H9 (cell line): Measurements from ENCODE around the gene FGF16. TPM values are rescaled to one million over a fixed set of nuclear protein-coding genes. Genes with fewer than 3 reads are reported as not detected.

ENCODE experiments used
- DNase-seq: peaks from one replicate; pipeline ENCODE4 v3.0.0-alpha.2; 2017
- H2AFZ ChIP-seq: one replicate; pipeline ENCODE4 v1.6.1; 2013; ENCODE audit warnings: mild to moderate bottlenecking, low read length, control low read depth, moderate library complexity
- H2AK5ac ChIP-seq: 2 replicates; pipeline ENCODE4 v1.6.1; 2013; ENCODE audit warnings: low read length, control low read depth, mixed read lengths; ENCODE audit not compliant: insufficient read length
- H2BK120ac ChIP-seq: one replicate; pipeline ENCODE4 v1.6.1; 2013; ENCODE audit warnings: low read depth, mild to moderate bottlenecking, low read length, control low read depth, inconsistent platforms; ENCODE audit not compliant: poor library complexity, severe bottlenecking
- H2BK12ac ChIP-seq: 2 replicates; pipeline ENCODE4 v1.6.1; 2013; ENCODE audit warnings: low read length, control low read depth, mixed read lengths, low read depth; ENCODE audit not compliant: insufficient read length
- H2BK15ac ChIP-seq: 2 replicates; pipeline ENCODE4 v1.6.1; 2013; ENCODE audit warnings: low read depth, low read length, control low read depth
- H2BK20ac ChIP-seq: one replicate; pipeline ENCODE4 v1.6.1; 2013; ENCODE audit warnings: low read depth, mild to moderate bottlenecking, low read length, control low read depth, inconsistent platforms; ENCODE audit not compliant: poor library complexity, severe bottlenecking
- H2BK5ac ChIP-seq: 2 replicates; pipeline ENCODE4 v1.6.1; 2013; ENCODE audit warnings: low read length, control low read depth, mixed read lengths; ENCODE audit not compliant: insufficient read length
- H3K14ac ChIP-seq: 2 replicates; pipeline ENCODE4 v1.6.1; 2013; ENCODE audit warnings: low read length, control low read depth; ENCODE audit not compliant: insufficient read depth
- H3K18ac ChIP-seq: 2 replicates; pipeline ENCODE4 v1.6.1; 2013; ENCODE audit warnings: low read depth, mild to moderate bottlenecking, mixed read lengths, low read length, control low read depth; ENCODE audit not compliant: insufficient read length
- H3K23ac ChIP-seq: 2 replicates; pipeline ENCODE4 v1.6.1; 2013; ENCODE audit warnings: low read length, control low read depth, mixed read lengths, low read depth; ENCODE audit not compliant: insufficient read length
- H3K23me2 ChIP-seq: 2 replicates; pipeline ENCODE4 v1.6.1; 2013; ENCODE audit warnings: low read depth, mild to moderate bottlenecking, mixed read lengths, low read length, control low read depth; ENCODE audit not compliant: insufficient read length, poor library complexity, severe bottlenecking
- H3K27ac ChIP-seq: 2 replicates; pipeline ENCODE4 v1.5.1; 2013; ENCODE audit warnings: low read length, control low read depth, mixed read lengths, low read depth; ENCODE audit not compliant: insufficient read length
- H3K27me3 ChIP-seq: 2 replicates; pipeline ENCODE4 v1.6.1; 2013; ENCODE audit warnings: low read length, control low read depth, inconsistent platforms; ENCODE audit not compliant: insufficient read depth
- H3K4ac ChIP-seq: 2 replicates; pipeline ENCODE4 v1.6.1; 2013; ENCODE audit warnings: low read depth, mild to moderate bottlenecking, control low read depth, inconsistent platforms, low read length, moderate library complexity
- H3K4me1 ChIP-seq: 2 replicates; pipeline ENCODE4 v1.6.1; 2013; ENCODE audit warnings: low read length, control low read depth, inconsistent platforms; ENCODE audit not compliant: insufficient read depth
- H3K4me2 ChIP-seq: 2 replicates; pipeline ENCODE4 v1.6.1; 2013; ENCODE audit warnings: low read length, control low read depth, mixed read lengths; ENCODE audit not compliant: insufficient read length, insufficient read depth
- H3K56ac ChIP-seq: 2 replicates; pipeline ENCODE4 v1.6.1; 2013; ENCODE audit warnings: low read depth, mild to moderate bottlenecking, mixed read lengths, low read length, control low read depth; ENCODE audit not compliant: insufficient read length
- H3K79me1 ChIP-seq: 2 replicates; pipeline ENCODE4 v1.6.1; 2013; ENCODE audit warnings: low read depth, mild to moderate bottlenecking, moderate library complexity, low read length, control low read depth, inconsistent platforms; ENCODE audit not compliant: insufficient read depth, poor library complexity, severe bottlenecking
- H3K79me2 ChIP-seq: 2 replicates; pipeline ENCODE4 v1.6.1; 2013; ENCODE audit warnings: low read length, control low read depth, inconsistent platforms; ENCODE audit not compliant: insufficient read depth
- H3K9ac ChIP-seq: 2 replicates; pipeline ENCODE4 v1.6.1; 2013; ENCODE audit warnings: low read length, control low read depth, mixed read lengths; ENCODE audit not compliant: insufficient read length; ENCODE audit errors: extremely low read depth
- H3K9me3 ChIP-seq: one replicate; pipeline ENCODE4 v1.6.1; 2013; ENCODE audit warnings: low read depth, low read length, inconsistent platforms; ENCODE audit not compliant: control insufficient read depth
- H3T11ph ChIP-seq: one replicate; pipeline ENCODE4 v1.6.1; 2013; ENCODE audit warnings: mild to moderate bottlenecking, low read length, control low read depth, inconsistent platforms
- H4K20me1 ChIP-seq: one replicate; pipeline ENCODE4 v1.6.1; 2013; ENCODE audit not compliant: control insufficient read depth, insufficient read length, insufficient read depth
- H4K5ac ChIP-seq: 2 replicates; pipeline ENCODE4 v1.6.1; 2013; ENCODE audit warnings: low read depth, mild to moderate bottlenecking, mixed read lengths, low read length, control low read depth; ENCODE audit not compliant: insufficient read length
- H4K8ac ChIP-seq: replicated peaks from 2 replicates; pipeline ENCODE4 v1.6.1; 2013; ENCODE audit warnings: low read length, control low read depth, mixed read lengths, low read depth; ENCODE audit not compliant: insufficient read length
- H4K91ac ChIP-seq: 2 replicates; pipeline ENCODE4 v1.6.1; 2013; ENCODE audit warnings: low read depth, mild to moderate bottlenecking, moderate library complexity, mixed read lengths, low read length, control low read depth; ENCODE audit not compliant: insufficient read length
- H3K27ac Mint-ChIP-seq, 3 experiments: 2 replicates in 2 of 3; 3 replicates in 1 of 3; pipeline ENCODE4 v1.8.0; 2020 to 2021; ENCODE audit warnings: mixed read lengths in 3 of 3, mild to moderate bottlenecking in 1 of 3, moderate library complexity in 1 of 3
- H3K27me3 Mint-ChIP-seq: 2 replicates; pipeline ENCODE4 v1.8.0; 2021; ENCODE audit warnings: low read depth, mild to moderate bottlenecking, moderate library complexity, mixed read lengths
- H3K36me3 Mint-ChIP-seq, 3 experiments: 2 replicates in 2 of 3; 3 replicates in 1 of 3; pipeline ENCODE4 v1.8.0; 2020 to 2021; ENCODE audit warnings: low read depth in 3 of 3, mixed read lengths in 3 of 3; ENCODE audit not compliant: insufficient read depth in 1 of 3
- H3K4me1 Mint-ChIP-seq, 2 experiments: 2 replicates each; pipeline ENCODE4 v1.8.0; 2020; ENCODE audit warnings: mixed read lengths in 2 of 2
- H3K4me3 Mint-ChIP-seq, 2 experiments: 2 replicates in 1 of 2; 3 replicates in 1 of 2; pipeline ENCODE4 v1.8.0; 2020 to 2021; ENCODE audit warnings: mild to moderate bottlenecking in 2 of 2, mixed read lengths in 2 of 2, moderate library complexity in 1 of 2
- H3K9me3 Mint-ChIP-seq, 2 experiments: 2 replicates in 1 of 2; 3 replicates in 1 of 2; pipeline ENCODE4 v1.8.0; 2020; ENCODE audit warnings: mild to moderate bottlenecking in 2 of 2, mixed read lengths in 2 of 2, moderate library complexity in 1 of 2
- WGBS: extraction: QIAGEN DNeasy Blood & Tissue Kit; methylation state at CpG from one replicate; pipeline ENCODE4 v1.1.7; 2013; ENCODE audit warnings: missing lambda C conversion rate, low lambda C conversion rate, mixed read lengths; ENCODE audit not compliant: insufficient read length; ENCODE audit errors: extremely low coverage; 5-methylcytosine and 5-hydroxymethylcytosine counted together
- total RNA-seq: library from RNA; stranded (reverse); gene quantifications from 2 replicates; pipeline ENCODE4 v1.2.1, GENCODE V29; 2021
- TF ChIP-seq, protein P1 (sequence below): fragments of 200-600 bp; sonication (generic); conservative IDR thresholded peaks from 3 replicates; pipeline ENCODE4 v1.8.0; 2021; ENCODE audit warnings: antibody characterized with exemption, mild to moderate bottlenecking

FGF16 gene
- total RNA-seq, 1 experiment from 2014 or later: 2.8 TPM

DNA sequence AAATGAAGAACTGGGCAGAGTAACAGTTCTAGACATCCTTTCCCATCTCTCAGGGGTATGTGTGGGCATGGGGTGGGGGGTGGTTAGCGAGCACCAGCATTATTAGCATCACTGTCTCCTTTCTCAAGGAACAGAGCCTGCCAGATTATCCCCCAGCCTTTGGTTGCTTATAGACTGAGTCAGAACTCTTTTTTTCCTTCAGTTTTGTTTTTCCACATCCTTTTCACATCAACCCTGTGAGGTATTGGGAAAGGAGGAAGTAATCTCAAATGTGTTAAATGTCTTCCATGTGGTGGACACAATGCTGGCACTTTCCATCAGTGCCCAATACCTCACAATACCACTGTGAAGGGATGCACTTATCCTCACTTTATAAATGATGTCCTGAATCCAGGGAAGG is 3.1 kb upstream of the FGF16 start:
- peaks cover 10% of the 10 kb centered on the region for H3K9me3 ChIP-seq
- no peak overlapping the region for H3K4ac ChIP-seq
- no peak overlapping the region for H2BK20ac ChIP-seq
- H3K14ac ChIP-seq: no peak overlapping the region
- H3K4me1 ChIP-seq: no peaks in the 10 kb centered on the region
- no peaks in the 10 kb centered on the region for H3K79me1 ChIP-seq
- Mint-ChIP-seq H3K4me1 (peaks cover 10 to 12% of the 10 kb centered on the region in 2 experiments), H3K36me3 (peaks cover 0 to 3% (median 0%) of the 10 kb centered on the region in 3 experiments; a peak in 3 of 7 replicates), H3K4me3 (no peak overlapping the region), H3K27me3 (peaks cover 19% of the 10 kb centered on the region), H3K9me3 (peaks cover 60 to 64% of the 10 kb centered on the region in 2 experiments), H3K27ac (no peak overlapping the region)
- H3K23me2 ChIP-seq: peaks cover 15% of the 10 kb centered on the region
- no peaks in the 10 kb centered on the region for H3K79me2 ChIP-seq
- H2BK120ac ChIP-seq: no peak overlapping the region
- H2BK12ac ChIP-seq: no peak overlapping the region
- no peaks in the 10 kb centered on the region for H4K20me1 ChIP-seq
- no peaks in the 10 kb centered on the region for H3K27me3 ChIP-seq
- no peak overlapping the region for H2BK15ac ChIP-seq
- DNase-seq: no peak
- H2BK5ac ChIP-seq: no peak overlapping the region
- H4K8ac ChIP-seq: no peak overlapping the region
- no peak overlapping the region for H3K56ac ChIP-seq
- H2AFZ ChIP-seq: no peak overlapping the region
- no peak overlapping the region for H3K27ac ChIP-seq
- H3K18ac ChIP-seq: no peak overlapping the region
- no peak overlapping the region for H3K4me2 ChIP-seq
- H3K9ac ChIP-seq: no peak overlapping the region
- WGBS: no CpG with 5 or more reads among the region's 1 CpG
- no peak overlapping the region for H2AK5ac ChIP-seq
- H4K91ac ChIP-seq: no peak overlapping the region
- H3T11ph ChIP-seq: no peak overlapping the region
- H3K23ac ChIP-seq: no peak overlapping the region
- no peak overlapping the region for H4K5ac ChIP-seq
- TF ChIP-seq, protein P1, sequence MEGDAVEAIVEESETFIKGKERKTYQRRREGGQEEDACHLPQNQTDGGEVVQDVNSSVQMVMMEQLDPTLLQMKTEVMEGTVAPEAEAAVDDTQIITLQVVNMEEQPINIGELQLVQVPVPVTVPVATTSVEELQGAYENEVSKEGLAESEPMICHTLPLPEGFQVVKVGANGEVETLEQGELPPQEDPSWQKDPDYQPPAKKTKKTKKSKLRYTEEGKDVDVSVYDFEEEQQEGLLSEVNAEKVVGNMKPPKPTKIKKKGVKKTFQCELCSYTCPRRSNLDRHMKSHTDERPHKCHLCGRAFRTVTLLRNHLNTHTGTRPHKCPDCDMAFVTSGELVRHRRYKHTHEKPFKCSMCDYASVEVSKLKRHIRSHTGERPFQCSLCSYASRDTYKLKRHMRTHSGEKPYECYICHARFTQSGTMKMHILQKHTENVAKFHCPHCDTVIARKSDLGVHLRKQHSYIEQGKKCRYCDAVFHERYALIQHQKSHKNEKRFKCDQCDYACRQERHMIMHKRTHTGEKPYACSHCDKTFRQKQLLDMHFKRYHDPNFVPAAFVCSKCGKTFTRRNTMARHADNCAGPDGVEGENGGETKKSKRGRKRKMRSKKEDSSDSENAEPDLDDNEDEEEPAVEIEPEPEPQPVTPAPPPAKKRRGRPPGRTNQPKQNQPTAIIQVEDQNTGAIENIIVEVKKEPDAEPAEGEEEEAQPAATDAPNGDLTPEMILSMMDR: no peak
